ENCODE measurements around the gene ENOX1. TPM values are rescaled to one million over a fixed set of nuclear protein-coding genes. Genes with fewer than 3 reads are reported as not detected.

Gene ENOX1
- total and polyA plus RNA-seq, 2 donors (not counting 3 experiments of a cell fraction or from before 2014, with no cell fraction given), result 0.17 to 0.97 TPM

DNA sequence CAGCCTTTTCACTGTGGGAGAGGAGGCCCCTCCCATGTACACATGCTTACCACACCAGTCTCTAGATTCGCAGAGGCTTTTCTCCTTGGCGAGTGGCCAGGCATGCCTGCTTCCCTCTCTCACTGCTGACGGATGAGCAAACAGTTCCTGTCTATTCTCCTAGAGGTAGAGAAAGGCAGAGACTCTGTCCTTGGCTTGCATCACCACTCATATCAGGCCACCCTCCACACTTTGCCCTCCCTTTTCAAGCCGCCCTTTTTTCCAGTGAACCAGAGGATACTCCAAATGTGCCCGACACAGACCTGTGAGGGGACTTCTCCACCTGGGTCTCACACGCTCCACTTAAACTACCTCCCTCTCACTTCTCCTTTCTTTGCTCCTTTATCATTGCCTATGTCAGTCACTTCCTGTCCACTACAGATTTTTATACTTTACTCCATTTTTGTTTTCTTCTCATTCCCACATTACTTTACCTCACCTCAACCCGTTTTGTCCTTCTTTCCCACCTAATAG lies 478.8 kb downstream of the ENOX1 start:
- Histone ChIP-seq H3K9me1 (replicated peaks; ENCODE audit: control insufficient read depth, extremely low read depth, insufficient read depth, low read length) (no peaks in the 10 kb centered on the region), H3K27ac (ENCODE audit: insufficient read depth, low read depth, low read length) (no peak overlapping the region), H3K79me2 (ENCODE audit: control insufficient read depth, insufficient read depth, low read length) (no peaks in the 10 kb centered on the region), H3K27me3 (ENCODE audit: control insufficient read depth in 2 of 2, insufficient read depth in 2 of 2, low read length in 2 of 2) (no peaks in the 10 kb centered on the region), H3K4me2 (ENCODE audit: insufficient read depth, low read length) (no peak overlapping the region), H3K9me3 (replicated peaks; ENCODE audit: control insufficient read depth, insufficient read depth, low read length) (no peaks in the 10 kb centered on the region), H4K20me1 (replicated peaks; ENCODE audit: control insufficient read depth, extremely low read depth, insufficient read depth, low read length) (no peaks in the 10 kb centered on the region), H2AFZ (ENCODE audit: low read depth, low read length) (no peak overlapping the region), H3K4me1 (ENCODE audit: control insufficient read depth, extremely low read depth, insufficient read depth, low read length) (peaks cover 21% of the 10 kb centered on the region), H3K9ac (replicated peaks; ENCODE audit: extremely low read depth, insufficient read depth, low read length) (no peak overlapping the region), H3K4me3 (replicated peaks in 1 of 3; ENCODE audit: insufficient read depth in 1 of 3, low read depth in 1 of 3, low read length in 3 of 3) (no peak overlapping the region), H3K36me3 (ENCODE audit: control insufficient read depth in 2 of 2, extremely low read depth in 1 of 2, insufficient read depth in 2 of 2, low read length in 2 of 2) (no peaks in the 10 kb centered on the region)
- FAIRE-seq (no peak), DNase-seq (ENCODE audit: low read depth, low spot score) (no peak)
- dilution Hi-C loops (cut with MboI; ENCODE audit: extremely low pct_ligation_motif_present, low sequenced_read_pairs), result no loop called here
- TF ChIP-seq FOS (IDR thresholded peaks at IDR 0.05; ENCODE audit: borderline replicate concordance, insufficient read depth, low read length) (no peak), JUN (IDR thresholded peaks at IDR 0.05; ENCODE audit: borderline replicate concordance, insufficient read depth, insufficient read length, low read depth) (no peak), POLR2A (IDR thresholded peaks at IDR 0.05; ENCODE audit: low read depth, low read length) (no peak), MYC (IDR thresholded peaks at IDR 0.05; ENCODE audit: low read depth, low read length) (no peak), EZH2 (IDR thresholded peaks at IDR 0.05; ENCODE audit: borderline replicate concordance, low read depth, low read length, severe bottlenecking) (no peak), POLR2AphosphoS5 (IDR thresholded peaks at IDR 0.05; ENCODE audit: insufficient read depth, low read depth, low read length) (no peak), GATA2 (IDR thresholded peaks at IDR 0.05; ENCODE audit: insufficient read depth, insufficient read length, low read depth, low read length) (no peak)
- TF ChIP-seq, protein P1, sequence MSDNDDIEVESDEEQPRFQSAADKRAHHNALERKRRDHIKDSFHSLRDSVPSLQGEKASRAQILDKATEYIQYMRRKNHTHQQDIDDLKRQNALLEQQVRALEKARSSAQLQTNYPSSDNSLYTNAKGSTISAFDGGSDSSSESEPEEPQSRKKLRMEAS (IDR thresholded peaks at IDR 0.05; ENCODE audit: insufficient read depth, insufficient read length), result no peak
- TF ChIP-seq, protein P2, sequence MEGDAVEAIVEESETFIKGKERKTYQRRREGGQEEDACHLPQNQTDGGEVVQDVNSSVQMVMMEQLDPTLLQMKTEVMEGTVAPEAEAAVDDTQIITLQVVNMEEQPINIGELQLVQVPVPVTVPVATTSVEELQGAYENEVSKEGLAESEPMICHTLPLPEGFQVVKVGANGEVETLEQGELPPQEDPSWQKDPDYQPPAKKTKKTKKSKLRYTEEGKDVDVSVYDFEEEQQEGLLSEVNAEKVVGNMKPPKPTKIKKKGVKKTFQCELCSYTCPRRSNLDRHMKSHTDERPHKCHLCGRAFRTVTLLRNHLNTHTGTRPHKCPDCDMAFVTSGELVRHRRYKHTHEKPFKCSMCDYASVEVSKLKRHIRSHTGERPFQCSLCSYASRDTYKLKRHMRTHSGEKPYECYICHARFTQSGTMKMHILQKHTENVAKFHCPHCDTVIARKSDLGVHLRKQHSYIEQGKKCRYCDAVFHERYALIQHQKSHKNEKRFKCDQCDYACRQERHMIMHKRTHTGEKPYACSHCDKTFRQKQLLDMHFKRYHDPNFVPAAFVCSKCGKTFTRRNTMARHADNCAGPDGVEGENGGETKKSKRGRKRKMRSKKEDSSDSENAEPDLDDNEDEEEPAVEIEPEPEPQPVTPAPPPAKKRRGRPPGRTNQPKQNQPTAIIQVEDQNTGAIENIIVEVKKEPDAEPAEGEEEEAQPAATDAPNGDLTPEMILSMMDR (IDR thresholded peaks at IDR 0.05; ENCODE audit: extremely low read depth in 1 of 2, insufficient read depth in 1 of 2, low read depth in 1 of 2, low read length in 2 of 2), result no peak
- POLR2A ChIA-PET, result no interaction called here
- CTCF ChIA-PET, result no interaction called here
- BruUV-seq (replicated peaks), result no TSS peak
- intact Hi-C loops (cut with micrococcal nuclease), result loop anchor here (10.0 kb wide), 1 partner anchor 343 kb away; no protein-coding TSS in a partner anchor
